OCI-LY7 (cell line): Measurements from ENCODE around the gene SSX2IP. TPM values are rescaled to one million over a fixed set of nuclear protein-coding genes. Genes with fewer than 3 reads are reported as not detected.
A peak's percentile ranks its signal among the peaks of the same experiment; 100 is the strongest.

ENCODE experiments used
- Bru-seq: library from RNA; stranded (reverse); fragments of 400-500 nt; gene quantifications from one replicate; lab custom pipeline; 2021; lab: Mats Ljungman, UMichigan
- BruChase-seq, 2 experiments: library from RNA; stranded (reverse); fragments of 400-500 nt; gene quantifications; one replicate each; lab custom pipeline; 2021; lab: Mats Ljungman, UMichigan
- BruUV-seq: library from RNA; stranded (reverse); fragments of 400-500 nt; replicated peaks from 2 replicates; lab custom pipeline; 2021; lab: Mats Ljungman, UMichigan
- CTCF ChIA-PET: fragments of 300-600 bp; sonication (Branson Sonifier 250); formaldehyde crosslinking; loops from one replicate; lab custom pipeline; 2022; ENCODE audit warnings: antibody characterized with exemption; ENCODE audit not compliant: unreplicated experiment; lab: Charles Lee
- POLR2A ChIA-PET: fragments of 300-600 bp; sonication (Branson Sonifier 250); formaldehyde crosslinking; loops from one replicate; lab custom pipeline; 2022; ENCODE audit warnings: antibody characterized with exemption; lab: Charles Lee
- DNase-seq: peaks from one replicate; pipeline ENCODE4 v3.0.0-alpha.2; 2015; ENCODE audit warnings: low spot score
- H2AFZ ChIP-seq: fragments of 200-600 bp; sonication (generic), shearing (Covaris generic); 2 replicates; pipeline ENCODE4 v1.6.1; 2014; ENCODE audit warnings: mild to moderate bottlenecking, antibody characterized with exemption, low read length, moderate library complexity
- H3K27ac ChIP-seq: fragments of 200-600 bp; sonication (generic); 2 replicates; pipeline ENCODE4 v1.5.1; 2014; ENCODE audit warnings: mixed run types, low read depth, mild to moderate bottlenecking, moderate library complexity, low read length, inconsistent platforms; ENCODE audit not compliant: poor library complexity, severe bottlenecking
- H3K36me3 ChIP-seq: fragments of 200-600 bp; sonication (generic); 2 replicates; pipeline ENCODE4 v1.6.1; 2014; ENCODE audit warnings: mild to moderate bottlenecking, antibody characterized with exemption, low read length, moderate library complexity, mixed read lengths; ENCODE audit not compliant: insufficient read depth
- H3K4me1 ChIP-seq: fragments of 200-600 bp; sonication (generic); 2 replicates; pipeline ENCODE4 v1.5.1; 2014; ENCODE audit warnings: mild to moderate bottlenecking, low read length; ENCODE audit not compliant: insufficient read depth, poor library complexity, severe bottlenecking
- H3K4me2 ChIP-seq: fragments of 200-600 bp; sonication (generic); 2 replicates; pipeline ENCODE4 v1.6.1; 2014; ENCODE audit warnings: mild to moderate bottlenecking, low read length
- H3K4me3 ChIP-seq: fragments of 200-600 bp; sonication (generic); 2 replicates; pipeline ENCODE4 v1.5.1; 2014; ENCODE audit warnings: mild to moderate bottlenecking, low read depth, low read length; ENCODE audit not compliant: poor library complexity, severe bottlenecking
- H3K79me2 ChIP-seq: fragments of 200-600 bp; sonication (generic); 2 replicates; pipeline ENCODE4 v1.6.1; 2016; ENCODE audit warnings: low read depth, mild to moderate bottlenecking, low read length, moderate library complexity, mixed read lengths; ENCODE audit not compliant: insufficient read depth
- H3K9me2 ChIP-seq: fragments of 200-600 bp; sonication (generic); 2 replicates; pipeline ENCODE4 v1.6.1; 2016; ENCODE audit warnings: mild to moderate bottlenecking, low read length, mixed read lengths; ENCODE audit not compliant: insufficient read depth
- H3K9me3 ChIP-seq: fragments of 200-600 bp; sonication (generic); 2 replicates; pipeline ENCODE4 v1.6.1; 2014; ENCODE audit warnings: mild to moderate bottlenecking, mixed run types, low read length, mixed read lengths
- H4K20me1 ChIP-seq: fragments of 200-600 bp; sonication (generic); 2 replicates; pipeline ENCODE4 v1.6.1; 2014; ENCODE audit warnings: mild to moderate bottlenecking, antibody characterized with exemption, low read length, moderate library complexity, mixed read lengths; ENCODE audit not compliant: insufficient read depth
- CTCF ChIP-seq: fragments of 200-600 bp; sonication (generic); conservative IDR thresholded peaks from 2 replicates; pipeline ENCODE4 v1.5.1; 2014; ENCODE audit warnings: mild to moderate bottlenecking, antibody characterized with exemption, low read length, moderate library complexity, mixed read lengths
- EZH2phosphoT487 ChIP-seq: fragments of 200-600 bp; sonication (generic); IDR thresholded peaks from 2 replicates; pipeline ENCODE4 v1.6.1; 2018; ENCODE audit warnings: low read depth, borderline replicate concordance, mild to moderate bottlenecking, mixed run types, antibody characterized with exemption, low read length, moderate library complexity, mixed read lengths
- intact Hi-C: fragments of 100-400 bp; cut with micrococcal nuclease; formaldehyde crosslinking; loops from one replicate; pipeline ENCODE4 v1.10.0; 2022; ENCODE audit not compliant: unreplicated experiment
- long read RNA-seq: library from polyadenylated mRNA; stranded (forward); transcript quantifications from one replicate; pipeline ENCODE4 v2.0.0, GENCODE V29; 2022
- total RNA-seq, 2 experiments: library from RNA; depleted of rRNA in 1 of 2; stranded (reverse); fragments of >200 nt in 1 of 2; shearing (Covaris generic) in 1 of 2; gene quantifications; 2 replicates each; pipeline ENCODE4 v1.2.3, GENCODE V29; 2014 to 2022

The SSX2IP gene
- 24.1 and 29.9 TPM in 2 replicates for total RNA-seq (2014; rRNA removed; shearing (Covaris generic))
- total RNA-seq (2022): 24.4 and 28.1 TPM in 2 replicates
- percentile 79 among the genes with signal in this experiment for Bru-seq, nascent RNA
- percentile 68 among the genes with signal in this experiment for BruChase-seq, experiment 1, labeled RNA remaining after a 6-hour chase
- BruChase-seq, experiment 2, labeled RNA remaining after a 2-hour chase: percentile 80 among the genes with signal in this experiment
- long read RNA-seq, full-length matches to known transcripts: 23 of 53 reads
- long read RNA-seq, partial matches to known transcripts: 1 of 53 reads
- long read RNA-seq, other reads (novel, unspliced or antisense): 29 of 53 reads

GRCh38 chr1:84690397-84691121 lies at the start of gene SSX2IP:
Gene SSX2IP (minus strand): TSS chr1:84690461. CDS start chr1:84671219, 19,242 bp downstream.
- H3K4me3 ChIP-seq: peak within 1 kb of the TSS; percentile 84
- peaks cover 25% of the 10 kb centered on the region; the same call in 1 of the 2 replicates for H4K20me1 ChIP-seq
- ChIA-PET CTCF (no interaction called here), POLR2A (interaction anchor here (0.6 to 1.5 kb wide), 3 partner anchors 117 to 388 kb away, joined by 4 to 7 read pairs (median 6); partner anchors contain the start of genes GNG5 and SPATA1)
- H3K27ac ChIP-seq: peak within 1 kb of the TSS; percentile 77
- no peak for TF ChIP-seq CTCF
- no peak for TF ChIP-seq EZH2phosphoT487
- peak within 1 kb of the TSS; percentile 93 for H2AFZ ChIP-seq
- no peaks in the 10 kb centered on the region; the same call in 1 of the 2 replicates for H3K36me3 ChIP-seq
- intact Hi-C loops: loop anchor here (1.0 to 10.0 kb wide), 7 partner anchors 70 to 584 kb away; partner anchors contain the start of genes BCL10, CTBS, GNG5 and MCOLN2
- peaks cover 48% of the 10 kb centered on the region for H3K4me1 ChIP-seq
- BruUV-seq: no TSS peak
- H3K9me2 ChIP-seq: no peaks in the 10 kb centered on the region
- H3K9me3 ChIP-seq: no peaks in the 10 kb centered on the region
- peak within 1 kb of the TSS; percentile 95 for H3K4me2 ChIP-seq
- peaks cover 54% of the 10 kb centered on the region for H3K79me2 ChIP-seq
- DNase-seq: peak; percentile 97

GRCh38 chr1:84738237-84738636 lies 48.0 kb upstream of the SSX2IP start:
- H3K79me2 ChIP-seq: no peaks in the 10 kb centered on the region
- ChIA-PET CTCF (no interaction called here), POLR2A (interaction anchor here (0.6 to 0.7 kb wide), 2 partner anchors 92 to 98 kb away, joined by 3 read pairs; no protein-coding TSS in a partner anchor)
- no peaks in the 10 kb centered on the region for H3K9me2 ChIP-seq
- H3K36me3 ChIP-seq: no peaks in the 10 kb centered on the region
- H3K4me1 ChIP-seq: no peaks in the 10 kb centered on the region
- H3K9me3 ChIP-seq: no peaks in the 10 kb centered on the region
- H4K20me1 ChIP-seq: no peaks in the 10 kb centered on the region
- BruUV-seq: no TSS peak
- intact Hi-C loops: no loop called here
- no peak overlapping the region for H3K27ac ChIP-seq
- no peak overlapping the region for H3K4me3 ChIP-seq
- TF ChIP-seq EZH2phosphoT487: no peak
- TF ChIP-seq CTCF: no peak
- DNase-seq: no peak
- H3K4me2 ChIP-seq: no peak overlapping the region
- no peak overlapping the region for H2AFZ ChIP-seq
